H9 (cell line): ENCODE data around the gene GRID1. TPM values are rescaled to one million over a fixed set of nuclear protein-coding genes. Genes with fewer than 3 reads are reported as not detected.

ENCODE experiments used
- DNase-seq: peaks from one replicate; pipeline ENCODE4 v3.0.0-alpha.2; 2017
- H2AFZ ChIP-seq: one replicate; pipeline ENCODE4 v1.6.1; 2013; ENCODE audit warnings: mild to moderate bottlenecking, low read length, control low read depth, moderate library complexity
- H2AK5ac ChIP-seq: 2 replicates; pipeline ENCODE4 v1.6.1; 2013; ENCODE audit warnings: low read length, control low read depth, mixed read lengths; ENCODE audit not compliant: insufficient read length
- H2BK120ac ChIP-seq: one replicate; pipeline ENCODE4 v1.6.1; 2013; ENCODE audit warnings: low read depth, mild to moderate bottlenecking, low read length, control low read depth, inconsistent platforms; ENCODE audit not compliant: poor library complexity, severe bottlenecking
- H2BK12ac ChIP-seq: 2 replicates; pipeline ENCODE4 v1.6.1; 2013; ENCODE audit warnings: low read length, control low read depth, mixed read lengths, low read depth; ENCODE audit not compliant: insufficient read length
- H2BK15ac ChIP-seq: 2 replicates; pipeline ENCODE4 v1.6.1; 2013; ENCODE audit warnings: low read depth, low read length, control low read depth
- H2BK20ac ChIP-seq: one replicate; pipeline ENCODE4 v1.6.1; 2013; ENCODE audit warnings: low read depth, mild to moderate bottlenecking, low read length, control low read depth, inconsistent platforms; ENCODE audit not compliant: poor library complexity, severe bottlenecking
- H2BK5ac ChIP-seq: 2 replicates; pipeline ENCODE4 v1.6.1; 2013; ENCODE audit warnings: low read length, control low read depth, mixed read lengths; ENCODE audit not compliant: insufficient read length
- H3K14ac ChIP-seq: 2 replicates; pipeline ENCODE4 v1.6.1; 2013; ENCODE audit warnings: low read length, control low read depth; ENCODE audit not compliant: insufficient read depth
- H3K18ac ChIP-seq: 2 replicates; pipeline ENCODE4 v1.6.1; 2013; ENCODE audit warnings: low read depth, mild to moderate bottlenecking, mixed read lengths, low read length, control low read depth; ENCODE audit not compliant: insufficient read length
- H3K23ac ChIP-seq: 2 replicates; pipeline ENCODE4 v1.6.1; 2013; ENCODE audit warnings: low read length, control low read depth, mixed read lengths, low read depth; ENCODE audit not compliant: insufficient read length
- H3K23me2 ChIP-seq: 2 replicates; pipeline ENCODE4 v1.6.1; 2013; ENCODE audit warnings: low read depth, mild to moderate bottlenecking, mixed read lengths, low read length, control low read depth; ENCODE audit not compliant: insufficient read length, poor library complexity, severe bottlenecking
- H3K27ac ChIP-seq: 2 replicates; pipeline ENCODE4 v1.5.1; 2013; ENCODE audit warnings: low read length, control low read depth, mixed read lengths, low read depth; ENCODE audit not compliant: insufficient read length
- H3K27me3 ChIP-seq: 2 replicates; pipeline ENCODE4 v1.6.1; 2013; ENCODE audit warnings: low read length, control low read depth, inconsistent platforms; ENCODE audit not compliant: insufficient read depth
- H3K4ac ChIP-seq: 2 replicates; pipeline ENCODE4 v1.6.1; 2013; ENCODE audit warnings: low read depth, mild to moderate bottlenecking, control low read depth, inconsistent platforms, low read length, moderate library complexity
- H3K4me1 ChIP-seq: 2 replicates; pipeline ENCODE4 v1.6.1; 2013; ENCODE audit warnings: low read length, control low read depth, inconsistent platforms; ENCODE audit not compliant: insufficient read depth
- H3K4me2 ChIP-seq: 2 replicates; pipeline ENCODE4 v1.6.1; 2013; ENCODE audit warnings: low read length, control low read depth, mixed read lengths; ENCODE audit not compliant: insufficient read length, insufficient read depth
- H3K56ac ChIP-seq: 2 replicates; pipeline ENCODE4 v1.6.1; 2013; ENCODE audit warnings: low read depth, mild to moderate bottlenecking, mixed read lengths, low read length, control low read depth; ENCODE audit not compliant: insufficient read length
- H3K79me1 ChIP-seq: 2 replicates; pipeline ENCODE4 v1.6.1; 2013; ENCODE audit warnings: low read depth, mild to moderate bottlenecking, moderate library complexity, low read length, control low read depth, inconsistent platforms; ENCODE audit not compliant: insufficient read depth, poor library complexity, severe bottlenecking
- H3K79me2 ChIP-seq: 2 replicates; pipeline ENCODE4 v1.6.1; 2013; ENCODE audit warnings: low read length, control low read depth, inconsistent platforms; ENCODE audit not compliant: insufficient read depth
- H3K9ac ChIP-seq: 2 replicates; pipeline ENCODE4 v1.6.1; 2013; ENCODE audit warnings: low read length, control low read depth, mixed read lengths; ENCODE audit not compliant: insufficient read length; ENCODE audit errors: extremely low read depth
- H3K9me3 ChIP-seq: one replicate; pipeline ENCODE4 v1.6.1; 2013; ENCODE audit warnings: low read depth, low read length, inconsistent platforms; ENCODE audit not compliant: control insufficient read depth
- H3T11ph ChIP-seq: one replicate; pipeline ENCODE4 v1.6.1; 2013; ENCODE audit warnings: mild to moderate bottlenecking, low read length, control low read depth, inconsistent platforms
- H4K20me1 ChIP-seq: one replicate; pipeline ENCODE4 v1.6.1; 2013; ENCODE audit not compliant: control insufficient read depth, insufficient read length, insufficient read depth
- H4K5ac ChIP-seq: 2 replicates; pipeline ENCODE4 v1.6.1; 2013; ENCODE audit warnings: low read depth, mild to moderate bottlenecking, mixed read lengths, low read length, control low read depth; ENCODE audit not compliant: insufficient read length
- H4K8ac ChIP-seq: replicated peaks from 2 replicates; pipeline ENCODE4 v1.6.1; 2013; ENCODE audit warnings: low read length, control low read depth, mixed read lengths, low read depth; ENCODE audit not compliant: insufficient read length
- H4K91ac ChIP-seq: 2 replicates; pipeline ENCODE4 v1.6.1; 2013; ENCODE audit warnings: low read depth, mild to moderate bottlenecking, moderate library complexity, mixed read lengths, low read length, control low read depth; ENCODE audit not compliant: insufficient read length
- H3K27ac Mint-ChIP-seq, 3 experiments: 2 replicates in 2 of 3; 3 replicates in 1 of 3; pipeline ENCODE4 v1.8.0; 2020 to 2021; ENCODE audit warnings: mixed read lengths in 3 of 3, mild to moderate bottlenecking in 1 of 3, moderate library complexity in 1 of 3
- H3K27me3 Mint-ChIP-seq: 2 replicates; pipeline ENCODE4 v1.8.0; 2021; ENCODE audit warnings: low read depth, mild to moderate bottlenecking, moderate library complexity, mixed read lengths
- H3K36me3 Mint-ChIP-seq, 3 experiments: 2 replicates in 2 of 3; 3 replicates in 1 of 3; pipeline ENCODE4 v1.8.0; 2020 to 2021; ENCODE audit warnings: low read depth in 3 of 3, mixed read lengths in 3 of 3; ENCODE audit not compliant: insufficient read depth in 1 of 3
- H3K4me1 Mint-ChIP-seq, 2 experiments: 2 replicates each; pipeline ENCODE4 v1.8.0; 2020; ENCODE audit warnings: mixed read lengths in 2 of 2
- H3K4me3 Mint-ChIP-seq, 2 experiments: 2 replicates in 1 of 2; 3 replicates in 1 of 2; pipeline ENCODE4 v1.8.0; 2020 to 2021; ENCODE audit warnings: mild to moderate bottlenecking in 2 of 2, mixed read lengths in 2 of 2, moderate library complexity in 1 of 2
- H3K9me3 Mint-ChIP-seq, 2 experiments: 2 replicates in 1 of 2; 3 replicates in 1 of 2; pipeline ENCODE4 v1.8.0; 2020; ENCODE audit warnings: mild to moderate bottlenecking in 2 of 2, mixed read lengths in 2 of 2, moderate library complexity in 1 of 2
- CTCF ChIP-seq: fragments of 200-600 bp; sonication (generic); conservative IDR thresholded peaks from 3 replicates; pipeline ENCODE4 v1.8.0; 2021; ENCODE audit warnings: antibody characterized with exemption, mild to moderate bottlenecking
- WGBS: extraction: QIAGEN DNeasy Blood & Tissue Kit; methylation state at CpG from one replicate; pipeline ENCODE4 v1.1.7; 2013; ENCODE audit warnings: missing lambda C conversion rate, low lambda C conversion rate, mixed read lengths; ENCODE audit not compliant: insufficient read length; ENCODE audit errors: extremely low coverage; 5-methylcytosine and 5-hydroxymethylcytosine counted together
- total RNA-seq: library from RNA; stranded (reverse); gene quantifications from 2 replicates; pipeline ENCODE4 v1.2.1, GENCODE V29; 2021

The GRID1 gene
- total RNA-seq, 1 experiment from 2014 or later, result 0.35 TPM

DNA sequence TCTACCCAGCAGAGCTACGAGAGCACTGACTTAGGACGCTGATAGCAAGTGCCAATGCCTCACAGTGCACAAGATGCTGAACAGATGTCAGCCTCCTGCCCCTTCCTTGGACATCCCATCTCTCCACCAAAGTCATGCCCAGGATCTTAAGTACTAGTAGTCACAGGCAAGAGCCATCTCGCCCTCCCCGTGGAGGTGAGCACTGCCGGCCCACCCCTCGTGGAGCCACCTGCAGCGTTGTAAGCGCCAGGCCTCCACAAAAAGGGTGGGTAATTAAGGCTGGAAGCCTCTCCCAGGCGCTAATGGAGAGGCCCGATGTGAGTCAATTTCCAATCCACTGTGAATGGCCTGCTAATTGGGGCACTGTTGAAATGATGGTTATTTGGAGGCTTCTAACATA lies 156.2 kb downstream of the GRID1 start:
- Histone ChIP-seq H3K27ac (no peak overlapping the region), H2BK12ac (no peak overlapping the region), H3K4me2 (no peak overlapping the region), H3K9me3 (no peaks in the 10 kb centered on the region), H3K79me2 (no peaks in the 10 kb centered on the region), H2AFZ (no peak overlapping the region), H3K4ac (no peak overlapping the region), H2AK5ac (no peak overlapping the region), H4K8ac (no peak overlapping the region), H4K20me1 (no peaks in the 10 kb centered on the region), H3K23me2 (no peaks in the 10 kb centered on the region), H3T11ph (no peak overlapping the region), H4K91ac (no peak overlapping the region), H3K18ac (no peak overlapping the region), H2BK120ac (no peak overlapping the region), H3K14ac (no peak overlapping the region), H3K4me1 (no peaks in the 10 kb centered on the region), H2BK5ac (no peak overlapping the region), H4K5ac (no peak overlapping the region), H2BK15ac (no peak overlapping the region), H3K27me3 (no peaks in the 10 kb centered on the region), H3K23ac (no peak overlapping the region), H3K79me1 (no peaks in the 10 kb centered on the region), H3K9ac (no peak overlapping the region), H2BK20ac (no peak overlapping the region), H3K56ac (no peak overlapping the region)
- Mint-ChIP-seq H3K36me3 (no peaks in the 10 kb centered on the region; a peak in 1 of 7 replicates), H3K4me3 (no peak overlapping the region), H3K4me1 (no peaks in the 10 kb centered on the region; a peak in 1 of 4 replicates), H3K27me3 (peaks cover 9% of the 10 kb centered on the region), H3K27ac (no peak overlapping the region), H3K9me3 (no peaks in the 10 kb centered on the region)
- DNase-seq, result no peak
- TF ChIP-seq CTCF, result no peak
- no CpG with 5 or more reads among the region's 10 CpGs for WGBS
